ENCODE measurements around the gene ZFR. TPM values are rescaled to one million over a fixed set of nuclear protein-coding genes. Genes with fewer than 3 reads are reported as not detected.
"Not testable (repeated sequence)": the region's sequence is repeated elsewhere in the genome, so short reads cannot be mapped to it uniquely, and the experiment has no call there.

The ZFR gene
- total RNA-seq, 1 experiment from 2014 or later: 72.7 TPM

GRCh38 chr5:32323741-32324140, 120.8 kb downstream of the ZFR start:
- H3K27me3 ChIP-seq (ENCODE audit: control insufficient read depth, insufficient read depth, low read length): no peaks in the 10 kb centered on the region
- ATAC-seq (no peak), DNase-seq (ENCODE audit: low read depth, low spot score) (no peak)
- BruUV-seq (replicated peaks): no TSS peak
- H3K27ac ChIP-seq (ENCODE audit: low read length): no peak overlapping the region
- H3K9me3 ChIP-seq (ENCODE audit: control insufficient read depth, insufficient read depth, low read depth, low read length): 0 out of 2 replicates have a peak, but pooled peaks cover 5% of the 10 kb centered on the region
- ChIA-PET POLR2A (no interaction called here), CTCF (no interaction called here)
- in situ Hi-C loops (cut with HindIII; ENCODE audit: low pct_unique_long_range_greater_than_20kb, low sequenced_read_pairs) (no loop called here), intact Hi-C loops (cut with micrococcal nuclease; ENCODE audit: unreplicated experiment) (no loop called here)
- TF ChIP-seq REST (IDR thresholded peaks at IDR 0.05; ENCODE audit: insufficient read depth in 1 of 2, low read depth in 2 of 2, low read length in 1 of 2) (no peak), POLR2AphosphoS5 (IDR thresholded peaks at IDR 0.05; ENCODE audit: low read depth, low read length) (no peak), TCF7L2 (IDR thresholded peaks at IDR 0.05; ENCODE audit: low read depth, low read length) (no peak), SIN3A (IDR thresholded peaks at IDR 0.05; ENCODE audit: borderline replicate concordance, insufficient read depth, low read depth, low read length) (no peak), CTCF (IDR thresholded peaks at IDR 0.05) (no peak)
- no peak overlapping the region for H3K4me3 ChIP-seq (ENCODE audit: low read depth in 2 of 2, low read length in 2 of 2)
- no peaks in the 10 kb centered on the region for H3K36me3 ChIP-seq (ENCODE audit: control insufficient read depth, insufficient read depth, low read length)
- no peaks in the 10 kb centered on the region; the same call in 1 of the 2 replicates for H3K4me1 ChIP-seq (ENCODE audit: control insufficient read depth, insufficient read depth, low read length)

- intact Hi-C loops (cut with micrococcal nuclease; ENCODE audit: unreplicated experiment) (no loop called here), in situ Hi-C loops (cut with HindIII; ENCODE audit: low pct_unique_long_range_greater_than_20kb, low sequenced_read_pairs) (no loop called here)
- Histone ChIP-seq H3K9me3 (ENCODE audit: control insufficient read depth, insufficient read depth, low read depth, low read length) (0 out of 2 replicates have a peak, but pooled peaks cover 5% of the 10 kb centered on the region), H3K4me1 (ENCODE audit: control insufficient read depth, insufficient read depth, low read length) (no peaks in the 10 kb centered on the region; the same call in 1 of the 2 replicates), H3K36me3 (ENCODE audit: control insufficient read depth, insufficient read depth, low read length) (no peaks in the 10 kb centered on the region), H3K27me3 (ENCODE audit: control insufficient read depth, insufficient read depth, low read length) (no peaks in the 10 kb centered on the region), H3K27ac (ENCODE audit: low read length) (no peak overlapping the region), H3K4me3 (ENCODE audit: low read depth in 2 of 2, low read length in 2 of 2) (no peak overlapping the region)
- ChIA-PET POLR2A (no interaction called here), CTCF (no interaction called here)
- no peak for DNase-seq (ENCODE audit: low read depth, low spot score)
- no TSS peak for BruUV-seq (replicated peaks)
- ATAC-seq: no peak
- TF ChIP-seq SIN3A (IDR thresholded peaks at IDR 0.05; ENCODE audit: borderline replicate concordance, insufficient read depth, low read depth, low read length) (no peak), POLR2AphosphoS5 (IDR thresholded peaks at IDR 0.05; ENCODE audit: low read depth, low read length) (no peak), REST (IDR thresholded peaks at IDR 0.05; ENCODE audit: insufficient read depth in 1 of 2, low read depth in 2 of 2, low read length in 1 of 2) (no peak), CTCF (IDR thresholded peaks at IDR 0.05) (no peak), TCF7L2 (IDR thresholded peaks at IDR 0.05; ENCODE audit: low read depth, low read length) (no peak)
These were observed 121.7 kb downstream of the ZFR start for GRCh38 chr5:32322882-32323281.

GRCh38 chr5:32321787-32322186, 122.8 kb downstream of the ZFR start:
- H3K9me3 ChIP-seq (ENCODE audit: control insufficient read depth, insufficient read depth, low read depth, low read length); H3K27me3 ChIP-seq (ENCODE audit: control insufficient read depth, insufficient read depth, low read length); ATAC-seq; intact Hi-C loops (cut with micrococcal nuclease; ENCODE audit: unreplicated experiment); H3K4me3 ChIP-seq (ENCODE audit: low read depth in 2 of 2, low read length in 2 of 2); H3K36me3 ChIP-seq (ENCODE audit: control insufficient read depth, insufficient read depth, low read length); POLR2A ChIA-PET; CTCF ChIA-PET; in situ Hi-C loops (cut with HindIII; ENCODE audit: low pct_unique_long_range_greater_than_20kb, low sequenced_read_pairs); DNase-seq (ENCODE audit: low read depth, low spot score); H3K27ac ChIP-seq (ENCODE audit: low read length); BruUV-seq (replicated peaks); H3K4me1 ChIP-seq (ENCODE audit: control insufficient read depth, insufficient read depth, low read length): not testable (repeated sequence)

Measured in Panc1 (cell line).